ENCODE results near the gene OR51E1. TPM values are rescaled to one million over a fixed set of nuclear protein-coding genes. Genes with fewer than 3 reads are reported as not detected.

OR51E1 gene
- total RNA-seq, 1 donor from 2014 or later, result not detected

- Mint-ChIP-seq H3K4me1 (peaks cover 2% of the 10 kb centered on the region), H3K9me3 (no peaks in the 10 kb centered on the region), H3K4me3 (no peak within 1 kb of the TSS), H3K27ac (no peak within 1 kb of the TSS), H3K36me3 (ENCODE audit: low read depth) (no peaks in the 10 kb centered on the region), H3K27me3 (peaks cover 2% of the 10 kb centered on the region)
- no peak for DNase-seq
- intact Hi-C loops (cut with micrococcal nuclease), result no loop called here
Measured at GRCh38 chr11:4704054-4704789, 60.4 kb downstream of the OR51E1 start, which contains the start of gene MMP26. Gene MMP26 (plus strand): TSS chr11:4704784.

DNA sequence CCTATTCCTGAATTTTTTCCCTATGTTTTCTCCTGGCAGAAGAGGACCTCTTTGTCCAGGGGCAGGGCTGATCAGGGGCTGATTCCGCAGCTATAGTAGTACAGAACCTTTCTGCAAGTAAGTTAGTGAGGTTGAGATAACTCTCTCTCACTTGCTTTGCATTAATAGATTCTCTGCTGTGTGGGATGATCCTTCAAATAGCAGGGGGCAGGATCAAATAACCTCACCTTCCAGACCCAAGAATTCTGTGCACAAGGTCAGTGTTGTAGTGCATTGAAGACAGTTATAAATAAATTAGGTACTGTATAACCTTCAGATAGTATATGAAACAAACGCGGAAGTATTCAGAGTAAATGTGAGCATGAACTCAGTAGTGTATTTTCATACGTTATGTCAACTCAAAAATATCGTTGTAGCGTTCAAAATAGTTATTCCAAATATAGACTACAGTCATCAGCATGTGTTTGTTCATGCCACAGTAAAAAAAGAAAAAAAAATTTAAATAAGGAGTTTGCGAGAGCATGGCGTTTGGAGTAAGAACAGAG is 61.1 kb downstream of the OR51E1 start:
- Mint-ChIP-seq H3K4me1 (no peaks in the 10 kb centered on the region), H3K36me3 (ENCODE audit: low read depth) (no peaks in the 10 kb centered on the region), H3K9me3 (no peaks in the 10 kb centered on the region), H3K27ac (no peak overlapping the region), H3K4me3 (no peak overlapping the region), H3K27me3 (peaks cover 2% of the 10 kb centered on the region)
- no peak for DNase-seq
- intact Hi-C loops (cut with micrococcal nuclease), result no loop called here

Other genes starting within 250 kb of the OR51E1 start
- not detected in 2 replicates for gene OR52K2, start 194.7 kb upstream of the OR51E1 start, total RNA-seq
- gene OR52K1, start 161.3 kb upstream of the OR51E1 start, total RNA-seq, result not detected in 2 replicates
- not detected in 2 replicates for gene OR52M1, start 98.8 kb upstream of the OR51E1 start, total RNA-seq
- gene OR52I2, start 62.2 kb upstream of the OR51E1 start, total RNA-seq, result not detected in 2 replicates
- not detected in 2 replicates for gene OR52I1, start 49.9 kb upstream of the OR51E1 start, total RNA-seq
- 8.7 and 11.3 TPM in 2 replicates for gene TRIM68, start 35.8 kb upstream of the OR51E1 start, total RNA-seq
- gene OR51D1, start 6.5 kb upstream of the OR51E1 start, total RNA-seq, result not detected in 2 replicates
- not detected in 2 replicates for gene OR51E2, start 53.9 kb downstream of the OR51E1 start, total RNA-seq
- gene MMP26, start 60.8 kb downstream of the OR51E1 start, total RNA-seq, result not detected in 2 replicates
- gene OR51F1, start 126.0 kb downstream of the OR51E1 start, total RNA-seq, result not detected in 2 replicates
- not detected in 2 replicates for gene OR52R1, start 160.4 kb downstream of the OR51E1 start, total RNA-seq
- gene OR51F2, start 177.3 kb downstream of the OR51E1 start, total RNA-seq, result not detected in 2 replicates
- gene OR51S1, start 205.2 kb downstream of the OR51E1 start, total RNA-seq, result not detected in 2 replicates
- gene OR51T1, start 237.9 kb downstream of the OR51E1 start, total RNA-seq, result not detected in 2 replicates

Data from activated CD4-positive, alpha-beta T cell treated with anti-CD3 and anti-CD28 coated beads, Interleukin-2, amount 10 ng/mL, durations not matched to agents 24 days and 14 days (primary cell).